Activated naive CD4-positive, alpha-beta T cell treated with anti-CD3 and anti-CD28 coated beads, Interleukin-2, amount 50 U/mL, for 72 hours (primary cell): ENCODE results near the gene MRGPRF. TPM values are rescaled to one million over a fixed set of nuclear protein-coding genes. Genes with fewer than 3 reads are reported as not detected.

Experiments
- ATAC-seq, 2 donors: fragments of 150-1000 bp; cut with Tn5 transposase; 2 replicates each; pipeline ENCODE4 v1.10.0; 2021; ENCODE audit warnings: mild to moderate bottlenecking in 2 of 2, moderate library complexity in 2 of 2
- DNase-seq, 2 donors: peaks; one replicate each; pipeline ENCODE4 v3.0.0; 2021 to 2022; ENCODE audit warnings: low spot score in 2 of 2
- H3K27ac Mint-ChIP-seq, 2 donors: one replicate each; pipeline ENCODE4 v1.8.0; 2022; ENCODE audit warnings: mild to moderate bottlenecking in 2 of 2, mixed read lengths in 2 of 2
- H3K36me3 Mint-ChIP-seq, 2 donors: one replicate each; pipeline ENCODE4 v1.8.0; 2022; ENCODE audit warnings: mixed read lengths in 2 of 2
- H3K9me3 Mint-ChIP-seq, 2 donors: one replicate each; pipeline ENCODE4 v1.8.0; 2022; ENCODE audit warnings: mixed read lengths in 2 of 2
- total RNA-seq, 2 donors: library from RNA; stranded (reverse); gene quantifications; one replicate each; pipeline ENCODE4 v1.2.3, GENCODE V29; 2022

The MRGPRF gene
- total RNA-seq, 2 donors from 2014 or later: not detected

GRCh38 chr11:69010964-69011623, 2.0 kb downstream of the MRGPRF start:
- ATAC-seq: peak; percentile 68 to 84
- Mint-ChIP-seq H3K9me3 (no peaks in the 10 kb centered on the region), H3K27ac (no peak overlapping the region), H3K36me3 (no peaks in the 10 kb centered on the region)
- peak in 1 of 2 donors; percentile 36 for DNase-seq

- no peaks in the 10 kb centered on the region for H3K9me3 Mint-ChIP-seq
- ATAC-seq (no peak), DNase-seq (no peak)
- H3K27ac Mint-ChIP-seq: no peak overlapping the region
- no peaks in the 10 kb centered on the region for H3K36me3 Mint-ChIP-seq
These were observed 2.6 kb downstream of the MRGPRF start for GRCh38 chr11:69010361-69010891.

GRCh38 chr11:69009441-69010211, 3.4 kb downstream of the MRGPRF start:
- Mint-ChIP-seq H3K36me3 (no peaks in the 10 kb centered on the region), H3K9me3 (no peaks in the 10 kb centered on the region), H3K27ac (no peak overlapping the region)
- DNase-seq: no peak
- no peak for ATAC-seq

- ATAC-seq (no peak), DNase-seq (no peak)
- Mint-ChIP-seq H3K27ac (no peak overlapping the region), H3K9me3 (no peaks in the 10 kb centered on the region), H3K36me3 (no peaks in the 10 kb centered on the region)
These were observed 4.2 kb downstream of the MRGPRF start for GRCh38 chr11:69008737-69009440.

- ATAC-seq: no peak
- Mint-ChIP-seq H3K27ac (no peak overlapping the region), H3K36me3 (no peaks in the 10 kb centered on the region), H3K9me3 (no peaks in the 10 kb centered on the region)
- no peak for DNase-seq
These were observed 5.1 kb downstream of the MRGPRF start for GRCh38 chr11:69007975-69008381.

GRCh38 chr11:69006816-69007215, 6.2 kb downstream of the MRGPRF start:
- H3K27ac Mint-ChIP-seq: no peak overlapping the region
- no peaks in the 10 kb centered on the region for H3K9me3 Mint-ChIP-seq
- peak in 1 of 2 donors; percentile 0 for DNase-seq
- no peaks in the 10 kb centered on the region for H3K36me3 Mint-ChIP-seq
- no peak for ATAC-seq

GRCh38 chr11:69005631-69006368, 7.2 kb downstream of the MRGPRF start:
- ATAC-seq: no peak
- Mint-ChIP-seq H3K27ac (no peak overlapping the region), H3K9me3 (no peaks in the 10 kb centered on the region), H3K36me3 (no peaks in the 10 kb centered on the region)
- peak in 1 of 2 donors; percentile 18 for DNase-seq

- peak in 1 of 2 donors; percentile 39 for DNase-seq
- Mint-ChIP-seq H3K36me3 (no peaks in the 10 kb centered on the region), H3K27ac (no peak overlapping the region), H3K9me3 (no peaks in the 10 kb centered on the region)
- no peak for ATAC-seq
These were observed 7.8 kb downstream of the MRGPRF start for GRCh38 chr11:69005183-69005630.

GRCh38 chr11:69004411-69005182, 8.4 kb downstream of the MRGPRF start:
- H3K36me3 Mint-ChIP-seq: no peaks in the 10 kb centered on the region
- peak in 1 of 2 donors; percentile 43 for DNase-seq
- no peak for ATAC-seq
- no peaks in the 10 kb centered on the region for H3K9me3 Mint-ChIP-seq
- no peak overlapping the region for H3K27ac Mint-ChIP-seq

- DNase-seq (peak in 1 of 2 donors; percentile 44), ATAC-seq (no peak)
- H3K9me3 Mint-ChIP-seq: no peaks in the 10 kb centered on the region
- no peaks in the 10 kb centered on the region for H3K36me3 Mint-ChIP-seq
- peak overlapping the region in 1 of 2 donors; percentile 60 for H3K27ac Mint-ChIP-seq
These were observed 9.1 kb downstream of the MRGPRF start for GRCh38 chr11:69003866-69004367.

GRCh38 chr11:69003301-69003865, 9.7 kb downstream of the MRGPRF start:
- H3K9me3 Mint-ChIP-seq: no peaks in the 10 kb centered on the region
- no peak for ATAC-seq
- H3K36me3 Mint-ChIP-seq: no peaks in the 10 kb centered on the region
- DNase-seq: peak in 1 of 2 donors; percentile 13
- peak overlapping the region in 1 of 2 donors; percentile 60 for H3K27ac Mint-ChIP-seq

- Mint-ChIP-seq H3K27ac (no peak overlapping the region), H3K36me3 (no peaks in the 10 kb centered on the region), H3K9me3 (no peaks in the 10 kb centered on the region)
- ATAC-seq (no peak), DNase-seq (peak in 1 of 2 donors; percentile 43)
These were observed 10.3 kb downstream of the MRGPRF start for GRCh38 chr11:69002570-69003231.

- peak in 1 of 2 donors; percentile 4 for DNase-seq
- no peak overlapping the region for H3K27ac Mint-ChIP-seq
- no peaks in the 10 kb centered on the region for H3K9me3 Mint-ChIP-seq
- H3K36me3 Mint-ChIP-seq: no peaks in the 10 kb centered on the region
- ATAC-seq: no peak
These were observed 10.9 kb downstream of the MRGPRF start for GRCh38 chr11:69002110-69002569.

- no peaks in the 10 kb centered on the region for H3K36me3 Mint-ChIP-seq
- ATAC-seq: no peak
- DNase-seq: peak in 1 of 2 donors; percentile 42
- H3K27ac Mint-ChIP-seq: no peak overlapping the region
- H3K9me3 Mint-ChIP-seq: no peaks in the 10 kb centered on the region
These were observed 11.6 kb downstream of the MRGPRF start for GRCh38 chr11:69001243-69002081.
